GM21528 (cell line): ENCODE measurements around the gene KRTAP12-2.
"Not testable (repeated sequence)": the region's sequence is repeated elsewhere in the genome, so short reads cannot be mapped to it uniquely, and the experiment has no call there.

Source experiments
- ATAC-seq: cut with Tn5 transposase; IDR thresholded peaks from one replicate; pipeline ENCODE4 v1.9.1; 2021; ENCODE audit warnings: mild to moderate bottlenecking, moderate library complexity; ENCODE audit not compliant: unreplicated experiment, low FRiP score

KRTAP12-2 gene

GRCh38 chr21:44686000-44686781 is 19.5 kb upstream of the KRTAP12-2 start:
- ATAC-seq, result no peak

GRCh38 chr21:44685050-44685449 is 18.3 kb upstream of the KRTAP12-2 start:
- not testable (repeated sequence) for ATAC-seq

- no peak for ATAC-seq
These were observed 17.8 kb upstream of the KRTAP12-2 start for GRCh38 chr21:44684483-44684882.

- ATAC-seq, result no peak
These were observed 17.4 kb upstream of the KRTAP12-2 start for GRCh38 chr21:44684077-44684476.

- no peak for ATAC-seq
These were observed 15.9 kb upstream of the KRTAP12-2 start for GRCh38 chr21:44682580-44683151.

- no peak for ATAC-seq
These were observed 15.3 kb upstream of the KRTAP12-2 start, which contains the start of gene KRTAP12-1 for GRCh38 chr21:44681861-44682579. TSS of gene KRTAP12-1 (minus strand) at chr21:44682163. CDS start at chr21:44682123, 40 bp downstream.

- no peak for ATAC-seq
These were observed 14.4 kb upstream of the KRTAP12-2 start for GRCh38 chr21:44681152-44681551.

GRCh38 chr21:44677881-44678280 is 11.2 kb upstream of the KRTAP12-2 start:
- no peak for ATAC-seq

- ATAC-seq, result no peak
These were observed 5.2 kb upstream of the KRTAP12-2 start for GRCh38 chr21:44671911-44672310.

- ATAC-seq, result no peak
These were observed 4.1 kb upstream of the KRTAP12-2 start for GRCh38 chr21:44670642-44671432.

GRCh38 chr21:44667612-44668011 is 885 bp upstream of the KRTAP12-2 start:
- ATAC-seq, result no peak

GRCh38 chr21:44664691-44665090 is 2.0 kb downstream of the KRTAP12-2 start:
- no peak for ATAC-seq

GRCh38 chr21:44661567-44661966 is 5.2 kb downstream of the KRTAP12-2 start:
- not testable (repeated sequence) for ATAC-seq

GRCh38 chr21:44658913-44659595 is 7.7 kb downstream of the KRTAP12-2 start:
- no peak for ATAC-seq

- no peak for ATAC-seq
These were observed 8.2 kb downstream of the KRTAP12-2 start for GRCh38 chr21:44658541-44658910.

- no peak for ATAC-seq
These were observed 8.8 kb downstream of the KRTAP12-2 start, which contains the start of gene KRTAP12-3 for GRCh38 chr21:44657635-44658540. TSS of gene KRTAP12-3 (plus strand) at chr21:44657932. CDS start at chr21:44657980, 48 bp downstream.

- no peak for ATAC-seq
These were observed 9.9 kb downstream of the KRTAP12-2 start for GRCh38 chr21:44656868-44657267.

- ATAC-seq, result no peak
These were observed 12.1 kb downstream of the KRTAP12-2 start, which contains the start of gene KRTAP12-4 for GRCh38 chr21:44654576-44655175. TSS of gene KRTAP12-4 (minus strand) at chr21:44654659. CDS start at chr21:44654614, 45 bp downstream.
